Osteoblast (primary cell): Measurements from ENCODE around the gene ELOVL1. TPM values are rescaled to one million over a fixed set of nuclear protein-coding genes. Genes with fewer than 3 reads are reported as not detected.

Experiments used
- DNase-seq: peaks from one replicate; pipeline ENCODE4 v3.0.0; 2011; ENCODE audit warnings: low spot score, mixed read lengths; ENCODE audit not compliant: insufficient read length; ENCODE audit errors: missing footprints
- H2AFZ ChIP-seq: 2 replicates; pipeline ENCODE4 v1.6.0; 2011; ENCODE audit warnings: mild to moderate bottlenecking, low read length
- H3K27ac ChIP-seq: 2 replicates; pipeline ENCODE4 v1.5.1; 2011; ENCODE audit warnings: mild to moderate bottlenecking, low read depth, low read length, moderate library complexity
- H3K27me3 ChIP-seq: 2 replicates; pipeline ENCODE4 v1.6.0; 2012; ENCODE audit warnings: mild to moderate bottlenecking, control low read depth, inconsistent platforms, low read length, moderate library complexity; ENCODE audit not compliant: insufficient read depth
- H3K36me3 ChIP-seq: 2 replicates; pipeline ENCODE4 v1.5.1; 2011; ENCODE audit warnings: mild to moderate bottlenecking, low read length, control low read depth, moderate library complexity; ENCODE audit not compliant: insufficient read depth
- H3K4me1 ChIP-seq: 2 replicates; pipeline ENCODE4 v1.5.1; 2011; ENCODE audit warnings: mild to moderate bottlenecking, low read length, control low read depth, moderate library complexity; ENCODE audit not compliant: insufficient read depth
- H3K4me2 ChIP-seq: 2 replicates; pipeline ENCODE4 v1.6.0; 2011; ENCODE audit warnings: mild to moderate bottlenecking, low read length; ENCODE audit not compliant: insufficient read depth
- H3K4me3 ChIP-seq: fragments of 200-600 bp; sonication (generic); 3 replicates; pipeline ENCODE4 v1.5.1; 2012; ENCODE audit warnings: mild to moderate bottlenecking, low read length, inconsistent platforms; ENCODE audit not compliant: insufficient read depth
- H3K79me2 ChIP-seq: 2 replicates; pipeline ENCODE4 v1.6.0; 2012; ENCODE audit warnings: mild to moderate bottlenecking, low read length, control low read depth, inconsistent platforms; ENCODE audit not compliant: insufficient read depth
- H3K9me3 ChIP-seq: 2 replicates; pipeline ENCODE4 v1.5.1; 2011; ENCODE audit warnings: low read depth, low read length, control low read depth
- H4K20me1 ChIP-seq: 2 replicates; pipeline ENCODE4 v1.6.0; 2012; ENCODE audit warnings: mild to moderate bottlenecking, low read length, control low read depth; ENCODE audit not compliant: insufficient read depth
- CTCF ChIP-seq: IDR thresholded peaks from 2 replicates; pipeline ENCODE4 v1.5.1; 2011; ENCODE audit warnings: mild to moderate bottlenecking, low read depth, low read length, moderate library complexity; ENCODE audit errors: extremely low read depth
- total RNA-seq: library from RNA; depleted of rRNA; stranded (reverse); fragments of >200 nt; gene quantifications from 2 replicates; pipeline ENCODE4 v1.2.3, GENCODE V29; 2012

Gene ELOVL1
- total RNA-seq, 1 donor = 36.9 TPM

GRCh38 chr1:43359696-43360095 lies 8.1 kb downstream of the ELOVL1 start:
- peak; percentile 73 for DNase-seq
- Histone ChIP-seq H3K9me3 (no peaks in the 10 kb centered on the region), H3K27me3 (no peaks in the 10 kb centered on the region), H3K4me1 (peaks cover 31% of the 10 kb centered on the region), H2AFZ (no peak overlapping the region), H4K20me1 (peaks cover 15% of the 10 kb centered on the region), H3K79me2 (peaks cover 56% of the 10 kb centered on the region), H3K27ac (peak overlapping the region; percentile 58), H3K4me3 (peak overlapping the region; percentile 85), H3K36me3 (peaks cover 47% of the 10 kb centered on the region), H3K4me2 (peak overlapping the region; percentile 88)
- TF ChIP-seq CTCF = no peak

- TF ChIP-seq CTCF = no peak
- Histone ChIP-seq H3K79me2 (peaks cover 49% of the 10 kb centered on the region), H4K20me1 (peaks cover 15% of the 10 kb centered on the region), H3K9me3 (no peaks in the 10 kb centered on the region), H3K27me3 (no peaks in the 10 kb centered on the region), H3K4me2 (peak within 1 kb of the TSS; percentile 99), H3K4me3 (peak within 1 kb of the TSS; percentile 85), H3K4me1 (peaks cover 38% of the 10 kb centered on the region), H2AFZ (peak within 1 kb of the TSS; percentile 97), H3K36me3 (peaks cover 40% of the 10 kb centered on the region), H3K27ac (peak within 1 kb of the TSS; percentile 69)
- DNase-seq = peak; percentile 99
Observed at GRCh38 chr1:43358746-43359693, 8.8 kb downstream of the ELOVL1 start, which contains the start of gene CDC20. TSS of gene CDC20 (plus strand) at chr1:43358981. CDS start at chr1:43359216, 235 bp downstream.

GRCh38 chr1:43358121-43358745 lies 9.6 kb downstream of the ELOVL1 start:
- Histone ChIP-seq H3K27me3 (no peaks in the 10 kb centered on the region), H3K79me2 (peaks cover 41% of the 10 kb centered on the region), H3K4me1 (peaks cover 39% of the 10 kb centered on the region), H3K4me3 (peak overlapping the region; percentile 85), H3K9me3 (no peaks in the 10 kb centered on the region), H3K27ac (peak overlapping the region; percentile 69), H3K36me3 (peaks cover 32% of the 10 kb centered on the region), H4K20me1 (peaks cover 11% of the 10 kb centered on the region), H2AFZ (peak overlapping the region; percentile 97), H3K4me2 (peak overlapping the region; percentile 99)
- peak; percentile 41 for TF ChIP-seq CTCF
- no peak for DNase-seq

GRCh38 chr1:43357251-43357650 lies 10.6 kb downstream of the ELOVL1 start:
- peak; percentile 62 for DNase-seq
- Histone ChIP-seq H3K4me3 (no peak overlapping the region), H3K4me2 (no peak overlapping the region), H2AFZ (no peak overlapping the region), H3K4me1 (peaks cover 39% of the 10 kb centered on the region), H3K79me2 (peaks cover 34% of the 10 kb centered on the region), H3K27me3 (no peaks in the 10 kb centered on the region), H3K27ac (no peak overlapping the region), H4K20me1 (peaks cover 11% of the 10 kb centered on the region), H3K9me3 (no peaks in the 10 kb centered on the region), H3K36me3 (peaks cover 23% of the 10 kb centered on the region)
- TF ChIP-seq CTCF = no peak
